ENCODE results near the gene CLMP. TPM values are rescaled to one million over a fixed set of nuclear protein-coding genes. Genes with fewer than 3 reads are reported as not detected.

CLMP gene
- total and polyA plus RNA-seq, 4 experiments from 2014 or later: 0.41 to 0.97 (median 0.53) TPM

GRCh38 chr11:123072762-123073161 lies 122.3 kb downstream of the CLMP start:
- H3K27me3 Mint-ChIP-seq: no peaks in the 10 kb centered on the region
- H3K4me3 ChIP-seq (ENCODE audit: low read length in 2 of 2): no peak overlapping the region
- intact Hi-C loops (cut with micrococcal nuclease): no loop called here
- peak overlapping the region; percentile 90 to 100 (median 97) for H3K27ac Mint-ChIP-seq
- no peaks in the 10 kb centered on the region for H3K36me3 ChIP-seq (ENCODE audit: insufficient read depth, low read length)
- DNase-seq: no peak
- CTCF ChIA-PET (ENCODE audit: partially characterized antibody): interaction anchor here (0.7 to 9.9 kb wide), 5 partner anchors 12 to 174 kb away, joined by 4 to 129 read pairs (median 63); partner anchors contain the start of gene HSPA8
- H3K36me3 Mint-ChIP-seq: peaks cover 0 to 3% of the 10 kb centered on the region in 2 donors
- H3K4me1 Mint-ChIP-seq: peaks cover 42 to 67% (median 54%) of the 10 kb centered on the region in 4 donors
- no peaks in the 10 kb centered on the region for H3K9me3 ChIP-seq (ENCODE audit: control insufficient read depth in 1 of 2, low read length in 2 of 2)
- peak overlapping the region in 7 of 8 donors; percentile 7 to 61 (median 47) for H3K4me3 Mint-ChIP-seq
- H3K27ac ChIP-seq (ENCODE audit: low read depth, low read length): peak overlapping the region; percentile 19
- no peaks in the 10 kb centered on the region for H3K9me3 Mint-ChIP-seq
- POLR2A ChIA-PET (ENCODE audit: partially characterized antibody): interaction anchor here (0.8 to 23.4 kb wide), 4 partner anchors 12 to 30 kb away, joined by 3 to 891 read pairs (median 214); partner anchors contain the start of gene HSPA8
- H3K27me3 ChIP-seq (ENCODE audit: insufficient read depth, low read length): no peaks in the 10 kb centered on the region
- peaks cover 58% of the 10 kb centered on the region for H3K4me1 ChIP-seq (ENCODE audit: insufficient read depth, low read length)

- intact Hi-C loops (cut with micrococcal nuclease): no loop called here
- Mint-ChIP-seq H3K27ac (peak overlapping the region; percentile 90 to 100 (median 97)), H3K4me1 (peaks cover 42 to 67% (median 54%) of the 10 kb centered on the region in 4 donors), H3K36me3 (peaks cover 0 to 3% of the 10 kb centered on the region in 2 donors), H3K9me3 (no peaks in the 10 kb centered on the region), H3K4me3 (peak overlapping the region in 6 of 8 donors; percentile 7 to 91 (median 49)), H3K27me3 (no peaks in the 10 kb centered on the region)
- Histone ChIP-seq H3K27ac (ENCODE audit: low read depth, low read length) (peak overlapping the region; percentile 69), H3K9me3 (ENCODE audit: control insufficient read depth in 1 of 2, low read length in 2 of 2) (no peaks in the 10 kb centered on the region), H3K4me3 (ENCODE audit: low read length in 2 of 2) (no peak overlapping the region), H3K36me3 (ENCODE audit: insufficient read depth, low read length) (no peaks in the 10 kb centered on the region), H3K27me3 (ENCODE audit: insufficient read depth, low read length) (no peaks in the 10 kb centered on the region), H3K4me1 (ENCODE audit: insufficient read depth, low read length) (peaks cover 58% of the 10 kb centered on the region)
- ChIA-PET CTCF (ENCODE audit: partially characterized antibody) (interaction anchor here (0.7 to 9.9 kb wide), 5 partner anchors 13 to 175 kb away, joined by 4 to 129 read pairs (median 63); partner anchors contain the start of gene HSPA8), POLR2A (ENCODE audit: partially characterized antibody) (interaction anchor here (0.7 to 23.4 kb wide), 5 partner anchors 12 to 386 kb away, joined by 3 to 891 read pairs (median 49); partner anchors contain the start of gene HSPA8)
- no peak for DNase-seq
Measured at GRCh38 chr11:123072332-123072761, 122.7 kb downstream of the CLMP start.

DNA sequence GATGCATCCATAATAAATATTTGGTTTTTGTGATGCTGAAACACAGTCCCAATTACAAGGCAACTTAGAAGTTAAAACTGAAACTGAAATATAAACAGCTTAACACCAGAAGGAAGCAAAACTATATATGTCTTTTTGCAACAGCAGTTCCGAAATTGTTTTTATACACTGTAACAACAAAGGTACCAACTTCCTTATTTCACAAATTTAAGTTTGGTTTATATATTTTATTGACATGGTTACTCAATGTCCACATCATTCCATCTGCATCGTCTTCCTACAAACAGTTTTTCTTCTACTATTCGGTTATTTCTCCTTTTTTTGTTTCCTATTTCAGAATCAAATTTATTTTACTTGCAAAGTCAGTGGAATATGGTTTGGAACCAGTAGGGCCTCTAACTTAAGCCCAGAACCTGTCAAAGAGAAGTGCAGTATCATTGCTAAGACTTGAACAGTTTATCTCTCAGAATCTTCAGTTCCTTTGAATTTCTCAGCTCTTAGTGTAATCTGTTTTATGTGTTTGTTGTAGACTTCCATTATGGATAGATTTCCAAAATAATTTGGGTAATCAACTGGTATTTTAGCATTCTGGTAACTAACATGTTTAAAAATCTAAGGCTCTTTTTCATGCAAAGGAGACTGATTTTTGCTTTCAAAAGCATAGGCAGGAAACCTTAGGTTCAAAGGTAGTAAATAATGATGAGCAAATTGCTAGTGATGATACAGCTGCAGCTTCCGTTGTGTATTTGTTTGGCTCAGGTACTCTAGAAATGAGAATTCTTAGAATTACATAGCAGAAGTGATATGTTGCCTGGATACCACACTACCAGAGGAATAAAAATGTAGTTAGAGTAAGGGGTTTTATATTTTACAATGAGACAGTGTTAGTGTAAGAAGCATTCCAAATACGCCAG lies 124.9 kb downstream of the CLMP start:
- peaks cover 71% of the 10 kb centered on the region for H3K4me1 ChIP-seq (ENCODE audit: insufficient read depth, low read length)
- DNase-seq: peak; percentile 58 to 73 (median 59)

GRCh38 chr11:123065621-123066020 lies 129.4 kb downstream of the CLMP start:
- peaks cover 55% of the 10 kb centered on the region for H3K4me1 ChIP-seq (ENCODE audit: insufficient read depth, low read length)
- H3K27me3 ChIP-seq (ENCODE audit: insufficient read depth, low read length): no peaks in the 10 kb centered on the region
- peaks cover 26 to 75% (median 41%) of the 10 kb centered on the region in 4 donors for H3K4me1 Mint-ChIP-seq
- peak overlapping the region; percentile 21 to 97 (median 90) for H3K27ac Mint-ChIP-seq
- POLR2A ChIA-PET (ENCODE audit: partially characterized antibody): interaction anchor here (7.1 to 23.4 kb wide), 4 partner anchors 3 to 37 kb away, joined by 49 to 891 read pairs (median 424); partner anchors contain the start of gene HSPA8
- intact Hi-C loops (cut with micrococcal nuclease): no loop called here
- H3K27ac ChIP-seq (ENCODE audit: low read depth, low read length): peak overlapping the region; percentile 99
- no peaks in the 10 kb centered on the region for H3K9me3 ChIP-seq (ENCODE audit: control insufficient read depth in 1 of 2, low read length in 2 of 2)
- H3K36me3 Mint-ChIP-seq: peaks cover 21 to 33% of the 10 kb centered on the region in 2 donors
- no peak overlapping the region for H3K4me3 ChIP-seq (ENCODE audit: low read length in 2 of 2)
- DNase-seq: no peak
- H3K9me3 Mint-ChIP-seq: peaks cover 0 to 4% (median 0%) of the 10 kb centered on the region in 8 donors
- peaks cover 12% of the 10 kb centered on the region for H3K36me3 ChIP-seq (ENCODE audit: insufficient read depth, low read length)
- CTCF ChIA-PET (ENCODE audit: partially characterized antibody): interaction anchor here (1.3 to 16.8 kb wide), 6 partner anchors 11 to 202 kb away, joined by 3 to 414 read pairs (median 18); no protein-coding TSS in a partner anchor
- H3K4me3 Mint-ChIP-seq: peak overlapping the region in 6 of 8 donors; percentile 6 to 78 (median 64)
- no peaks in the 10 kb centered on the region for H3K27me3 Mint-ChIP-seq

More for the DNA sequence above, 124.9 kb downstream of the CLMP start:
- POLR2A ChIA-PET (ENCODE audit: partially characterized antibody): interaction anchor here (1.1 to 23.4 kb wide), 7 partner anchors 12 to 395 kb away, joined by 3 to 891 read pairs (median 5); partner anchors contain the start of gene HSPA8
- H3K9me3 Mint-ChIP-seq: no peaks in the 10 kb centered on the region
- H3K27ac Mint-ChIP-seq: peak overlapping the region; percentile 90 to 100 (median 97)
- H3K36me3 Mint-ChIP-seq: peaks cover 5 to 8% of the 10 kb centered on the region in 2 donors
- peak overlapping the region; percentile 81 to 94 (median 88) for H3K4me3 Mint-ChIP-seq
- no peaks in the 10 kb centered on the region for H3K36me3 ChIP-seq (ENCODE audit: insufficient read depth, low read length)
- intact Hi-C loops (cut with micrococcal nuclease): loop anchor here (1.0 kb wide), 4 partner anchors 8 to 33 kb away; partner anchors contain the start of gene HSPA8
- H3K27ac ChIP-seq (ENCODE audit: low read depth, low read length): peak overlapping the region; percentile 69
- CTCF ChIA-PET (ENCODE audit: partially characterized antibody): interaction anchor here (1.2 to 9.9 kb wide), 8 partner anchors 11 to 191 kb away, joined by 3 to 129 read pairs (median 4); partner anchors contain the start of gene HSPA8
- H3K9me3 ChIP-seq (ENCODE audit: control insufficient read depth in 1 of 2, low read length in 2 of 2): no peaks in the 10 kb centered on the region
- H3K27me3 ChIP-seq (ENCODE audit: insufficient read depth, low read length): no peaks in the 10 kb centered on the region
- no peaks in the 10 kb centered on the region for H3K27me3 Mint-ChIP-seq
- H3K4me3 ChIP-seq (ENCODE audit: low read length in 2 of 2): peak overlapping the region; percentile 11 to 39
- peaks cover 46 to 69% (median 56%) of the 10 kb centered on the region in 4 donors for H3K4me1 Mint-ChIP-seq

GRCh38 chr11:123063826-123064657 lies 131.0 kb downstream of the CLMP start:
- peaks cover 28 to 75% (median 43%) of the 10 kb centered on the region in 4 donors for H3K4me1 Mint-ChIP-seq

More at GRCh38 chr11:123063826-123064657, 131.0 kb downstream of the CLMP start:
- DNase-seq: no peak
- Mint-ChIP-seq H3K4me3 (peak overlapping the region; percentile 97 to 100 (median 99)), H3K27me3 (no peaks in the 10 kb centered on the region), H3K36me3 (peaks cover 37 to 46% of the 10 kb centered on the region in 2 donors), H3K9me3 (peaks cover 0 to 7% (median 0%) of the 10 kb centered on the region in 8 donors), H3K27ac (peak overlapping the region; percentile 95 to 99 (median 97))
- Histone ChIP-seq H3K4me3 (ENCODE audit: low read length in 2 of 2) (peak overlapping the region; percentile 88 to 93), H3K9me3 (ENCODE audit: control insufficient read depth in 1 of 2, low read length in 2 of 2) (no peaks in the 10 kb centered on the region), H3K27ac (ENCODE audit: low read depth, low read length) (peak overlapping the region; percentile 99), H3K4me1 (ENCODE audit: insufficient read depth, low read length) (peaks cover 53% of the 10 kb centered on the region), H3K36me3 (ENCODE audit: insufficient read depth, low read length) (peaks cover 28% of the 10 kb centered on the region), H3K27me3 (ENCODE audit: insufficient read depth, low read length) (no peaks in the 10 kb centered on the region)
- intact Hi-C loops (cut with micrococcal nuclease): loop anchor here (2.0 to 5.0 kb wide), 3 partner anchors 181 to 368 kb away; partner anchors contain the start of genes GRAMD1B and JHY
- POLR2A ChIA-PET (ENCODE audit: partially characterized antibody): interaction anchor here (0.9 to 23.4 kb wide), 7 partner anchors 4 to 373 kb away, joined by 3 to 891 read pairs (median 236); partner anchors contain the start of genes HSPA8 and JHY
- CTCF ChIA-PET (ENCODE audit: partially characterized antibody): interaction anchor here (0.8 to 16.8 kb wide), 8 partner anchors 7 to 372 kb away, joined by 3 to 414 read pairs (median 18); no protein-coding TSS in a partner anchor

Measured in CD4-positive, alpha-beta memory T cell (primary cell).